Common myeloid progenitor, CD34-positive (primary cell): Measurements from ENCODE around the gene DEK.

Source experiments
- CTCF ChIA-PET: fragments of 350-600 bp; sonication (Branson Sonifier 250); formaldehyde crosslinking; loops from one replicate; lab custom pipeline; 2021; ENCODE audit warnings: antibody characterized with exemption; lab: Charles Lee
- POLR2A ChIA-PET: fragments of 350-600 bp; sonication (Branson Sonifier 250); formaldehyde crosslinking; loops from one replicate; lab custom pipeline; 2021; ENCODE audit warnings: antibody characterized with exemption; lab: Charles Lee
- DNase-seq, 3 donors: peaks; one replicate each; pipeline versions ENCODE4 v3.0.0 to v3.0.0-alpha.2; 2013
- H3K27ac ChIP-seq, 2 experiments: 1 replicate in 1 of 2; 2 replicates in 1 of 2; pipeline ENCODE4 v1.7.0; 2013; ENCODE audit warnings: inconsistent platforms in 2 of 2, low read length in 2 of 2, mild to moderate bottlenecking in 2 of 2, low read depth in 1 of 2, moderate library complexity in 1 of 2; ENCODE audit not compliant: severe bottlenecking in 2 of 2, insufficient read depth in 1 of 2, poor library complexity in 1 of 2
- H3K27me3 ChIP-seq, 5 experiments: replicated peaks in 2 of 5; 1 replicate in 3 of 5; 2 replicates in 2 of 5; pipeline versions ENCODE4 v1.6.1 to v1.7.0; 2013; ENCODE audit warnings: low read length in 4 of 5, mild to moderate bottlenecking in 2 of 5, moderate library complexity in 2 of 5, inconsistent platforms in 1 of 5; ENCODE audit not compliant: insufficient read depth in 5 of 5, control insufficient read depth in 4 of 5
- H3K36me3 ChIP-seq, 4 experiments: 1 replicate in 2 of 4; 2 replicates in 2 of 4; pipeline versions ENCODE4 v1.6.1 to v1.7.0; 2013; ENCODE audit warnings: low read length in 3 of 4, control low read depth in 1 of 4, mild to moderate bottlenecking in 1 of 4; ENCODE audit not compliant: control insufficient read depth in 4 of 4, insufficient read depth in 4 of 4
- H3K4me1 ChIP-seq, 4 experiments: 1 replicate in 3 of 4; 2 replicates in 1 of 4; pipeline versions ENCODE4 v1.6.1 to v1.7.1; 2013; ENCODE audit warnings: low read length in 3 of 4, mild to moderate bottlenecking in 3 of 4, control low read depth in 1 of 4, inconsistent platforms in 1 of 4, moderate library complexity in 1 of 4; ENCODE audit not compliant: control insufficient read depth in 4 of 4, insufficient read depth in 4 of 4; ENCODE audit errors: control extremely low read depth in 1 of 4
- H3K4me3 ChIP-seq, 7 experiments: 1 replicate in 4 of 7; 2 replicates in 3 of 7; pipeline versions ENCODE4 v1.5.1 to v1.7.0; 2013; ENCODE audit warnings: mild to moderate bottlenecking in 7 of 7, low read length in 6 of 7, moderate library complexity in 6 of 7, inconsistent platforms in 2 of 7, low read depth in 2 of 7, control low read depth in 1 of 7; ENCODE audit not compliant: insufficient read depth in 4 of 7, control insufficient read depth in 1 of 7; ENCODE audit errors: extremely low read depth in 1 of 7
- H3K9me3 ChIP-seq, 5 experiments: 1 replicate in 4 of 5; 2 replicates in 1 of 5; pipeline versions ENCODE4 v1.6.1 to v1.7.1; 2013; ENCODE audit warnings: low read length in 4 of 5, mild to moderate bottlenecking in 2 of 5, inconsistent platforms in 1 of 5, low read depth in 1 of 5, moderate library complexity in 1 of 5; ENCODE audit not compliant: control insufficient read depth in 4 of 5, insufficient read depth in 2 of 5; ENCODE audit errors: control extremely low read depth in 1 of 5
- WGBS: methylation state at CpG from one replicate; pipeline ENCODE4 v1.1.5; 2013; ENCODE audit not compliant: insufficient coverage; 5-methylcytosine and 5-hydroxymethylcytosine counted together

The DEK gene

DNA sequence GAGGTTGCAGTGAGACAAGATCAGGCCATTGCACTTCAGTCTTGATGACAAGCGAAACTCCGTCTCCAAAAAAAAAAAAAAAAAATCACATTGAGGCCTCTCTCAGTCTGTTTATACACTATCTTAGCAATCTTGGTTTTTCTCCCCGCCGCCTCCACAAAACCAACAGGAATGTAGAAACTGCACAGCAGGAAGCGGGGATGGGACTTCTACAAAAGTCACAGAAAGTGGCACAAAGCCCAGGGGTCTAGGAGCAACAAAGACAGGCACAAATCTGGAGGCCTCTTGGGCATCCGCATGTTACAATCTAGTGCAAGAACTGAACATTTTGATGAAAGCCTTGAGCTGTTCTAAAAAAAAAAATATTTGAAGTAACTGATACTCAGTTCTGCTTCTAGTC lies 60.5 kb downstream of the DEK start:
- Histone ChIP-seq H3K27me3 (no peaks in the 10 kb centered on the region), H3K9me3 (no peaks in the 10 kb centered on the region), H3K36me3 (peaks cover 6 to 63% (median 35%) of the 10 kb centered on the region in 4 experiments), H3K27ac (no peak overlapping the region), H3K4me1 (no peaks in the 10 kb centered on the region), H3K4me3 (no peak overlapping the region)
- ChIA-PET POLR2A (no interaction called here), CTCF (interaction anchor here (1.0 kb wide), 1 partner anchor 301 kb away, joined by 3 read pairs; no protein-coding TSS in a partner anchor)
- WGBS: 100% methylated on average over 5 of the region's 6 CpGs
- DNase-seq: no peak

DNA sequence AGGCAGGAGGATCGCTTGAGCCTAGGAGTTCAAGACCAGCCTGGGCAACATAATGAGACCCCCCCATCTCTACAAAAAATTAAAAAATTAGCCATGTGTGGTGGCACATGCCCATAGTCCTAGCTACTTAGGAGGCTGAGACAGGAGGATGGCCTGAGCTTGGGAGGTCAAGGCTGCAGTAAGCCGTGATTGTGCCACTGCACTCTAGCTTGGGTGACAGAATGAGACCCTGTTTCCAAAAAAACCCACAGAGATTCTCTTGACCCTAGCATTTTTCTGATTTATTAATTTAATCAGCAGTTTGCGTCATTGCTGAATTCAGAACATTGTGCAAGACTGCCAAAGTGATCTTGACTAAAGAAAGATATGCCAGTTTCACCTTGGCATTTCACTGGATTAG lies 72.3 kb downstream of the DEK start:
- no peak overlapping the region for H3K4me3 ChIP-seq
- H3K27me3 ChIP-seq: no peaks in the 10 kb centered on the region
- peaks cover 4 to 28% (median 21%) of the 10 kb centered on the region in 4 experiments for H3K36me3 ChIP-seq
- no peaks in the 10 kb centered on the region for H3K9me3 ChIP-seq
- no peak for DNase-seq
- H3K27ac ChIP-seq: no peak overlapping the region
- H3K4me1 ChIP-seq: peaks cover 2 to 9% (median 5%) of the 10 kb centered on the region in 4 experiments
- ChIA-PET POLR2A (no interaction called here), CTCF (interaction anchor here (0.6 kb wide), 1 partner anchor 44 kb away, joined by 3 read pairs; no protein-coding TSS in a partner anchor)
- WGBS: 100% methylated on average over 1 of the region's 3 CpGs

GRCh38 chr6:18189196-18189595 lies 75.1 kb downstream of the DEK start:
- peaks cover 4 to 20% (median 13%) of the 10 kb centered on the region in 4 experiments for H3K36me3 ChIP-seq
- POLR2A ChIA-PET: no interaction called here

GRCh38 chr6:18187701-18188100 lies 76.6 kb downstream of the DEK start:
- H3K27ac ChIP-seq: no peak overlapping the region
- H3K9me3 ChIP-seq: no peaks in the 10 kb centered on the region
- CTCF ChIA-PET: no interaction called here
- 96% methylated on average over 9 of the region's 10 CpGs for WGBS
- H3K36me3 ChIP-seq: peaks cover 4 to 20% (median 12%) of the 10 kb centered on the region in 4 experiments
- no peak for DNase-seq
- no peaks in the 10 kb centered on the region for H3K27me3 ChIP-seq
- POLR2A ChIA-PET: no interaction called here
- no peak overlapping the region for H3K4me3 ChIP-seq
- H3K4me1 ChIP-seq: peaks cover 4 to 27% (median 19%) of the 10 kb centered on the region in 4 experiments

More at GRCh38 chr6:18189196-18189595, 75.1 kb downstream of the DEK start:
- H3K4me3 ChIP-seq: no peak overlapping the region
- H3K27ac ChIP-seq: no peak overlapping the region
- no CpG with 5 or more reads among the region's 2 CpGs for WGBS
- H3K9me3 ChIP-seq: no peaks in the 10 kb centered on the region
- peaks cover 4 to 27% (median 19%) of the 10 kb centered on the region in 4 experiments for H3K4me1 ChIP-seq
- DNase-seq: no peak
- CTCF ChIA-PET: no interaction called here
- no peaks in the 10 kb centered on the region for H3K27me3 ChIP-seq

- WGBS: 94% methylated on average over 2 of the region's 4 CpGs
- DNase-seq: peak; percentile 47 to 93 (median 88)
- peaks cover 4 to 27% (median 19%) of the 10 kb centered on the region in 4 experiments for H3K4me1 ChIP-seq
- H3K27me3 ChIP-seq: no peaks in the 10 kb centered on the region
- ChIA-PET CTCF (interaction anchor here (1.3 to 1.8 kb wide), 3 partner anchors 25 to 31 kb away, joined by 3 to 4 read pairs (median 4); no protein-coding TSS in a partner anchor), POLR2A (no interaction called here)
- H3K4me3 ChIP-seq: peak overlapping the region in 1 of 7 experiments; percentile 30
- H3K27ac ChIP-seq: peak overlapping the region; percentile 15 to 77
- peaks cover 4 to 19% (median 11%) of the 10 kb centered on the region in 4 experiments for H3K36me3 ChIP-seq
- H3K9me3 ChIP-seq: no peaks in the 10 kb centered on the region
Measured at GRCh38 chr6:18186540-18187250, 77.6 kb downstream of the DEK start.

- peaks cover 0 to 13% (median 6%) of the 10 kb centered on the region in 4 experiments for H3K36me3 ChIP-seq
- peak in 1 of 3 donors; percentile 5 for DNase-seq
- ChIA-PET POLR2A (no interaction called here), CTCF (interaction anchor here (1.2 to 1.8 kb wide), 4 partner anchors 18 to 30 kb away, joined by 3 to 4 read pairs (median 4); no protein-coding TSS in a partner anchor)
- H3K4me1 ChIP-seq: peaks cover 4 to 28% (median 21%) of the 10 kb centered on the region in 4 experiments
- 22% methylated on average over 1 of the region's 2 CpGs for WGBS
- H3K4me3 ChIP-seq: peak overlapping the region in 2 of 7 experiments; percentile 30 to 41
- H3K27me3 ChIP-seq: no peaks in the 10 kb centered on the region
- no peaks in the 10 kb centered on the region for H3K9me3 ChIP-seq
- H3K27ac ChIP-seq: peak overlapping the region; percentile 15 to 77
Measured at GRCh38 chr6:18186033-18186432, 78.3 kb downstream of the DEK start.

DNA sequence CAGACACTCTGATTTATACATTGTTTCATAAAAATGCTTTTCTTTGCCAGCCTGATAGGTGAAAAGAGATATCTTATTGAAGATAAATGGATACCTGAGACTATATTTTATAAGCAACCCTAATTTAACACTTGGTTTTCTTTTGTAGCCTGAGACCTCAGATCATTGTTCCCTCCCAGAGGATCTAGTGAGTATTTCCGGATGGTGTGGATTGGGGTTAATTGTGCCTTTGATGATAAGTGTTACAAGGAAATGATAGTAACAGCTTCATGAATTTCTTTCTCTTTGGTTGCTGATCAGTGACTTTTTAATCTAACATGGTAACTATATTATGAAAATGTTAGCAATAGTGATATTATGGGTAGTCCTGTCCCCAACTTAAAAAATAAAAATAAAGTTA lies 78.7 kb downstream of the DEK start:
- Histone ChIP-seq H3K27me3 (no peaks in the 10 kb centered on the region), H3K9me3 (no peaks in the 10 kb centered on the region), H3K36me3 (peaks cover 0 to 12% (median 4%) of the 10 kb centered on the region in 4 experiments), H3K27ac (peak overlapping the region in 1 of 2 experiments; percentile 77), H3K4me1 (peaks cover 4 to 28% (median 21%) of the 10 kb centered on the region in 4 experiments), H3K4me3 (peak overlapping the region in 1 of 7 experiments; percentile 28)
- POLR2A ChIA-PET: no interaction called here
- no CpG with 5 or more reads among the region's 1 CpG for WGBS
- peak in 1 of 3 donors; percentile 4 for DNase-seq
- CTCF ChIA-PET: interaction anchor here (1.2 to 1.8 kb wide), 4 partner anchors 18 to 30 kb away, joined by 3 to 4 read pairs (median 4); no protein-coding TSS in a partner anchor
